SU-DHL-6 (cell line): ENCODE data around the gene ZGRF1.

Source experiments
- H2AFZ ChIP-seq: fragments of 200-600 bp; sonication (generic); 2 replicates; pipeline ENCODE4 v1.6.1; 2014; ENCODE audit warnings: low read depth, mild to moderate bottlenecking, moderate library complexity, mixed read lengths, antibody characterized with exemption, low read length; ENCODE audit not compliant: severe bottlenecking
- H3F3A ChIP-seq: fragments of 200-600 bp; shearing (Covaris generic); 2 replicates; pipeline ENCODE4 v1.6.0; 2016; ENCODE audit warnings: antibody characterized with exemption, mild to moderate bottlenecking; ENCODE audit not compliant: insufficient read depth
- H3K27ac ChIP-seq: fragments of 200-600 bp; sonication (generic); 2 replicates; pipeline ENCODE4 v1.5.1; 2016; ENCODE audit warnings: low read depth, mild to moderate bottlenecking, low read length, moderate library complexity, mixed read lengths
- H3K27me3 ChIP-seq: fragments of 200-600 bp; sonication (generic), shearing (Covaris generic); 2 replicates; pipeline ENCODE4 v1.6.0; 2014; ENCODE audit warnings: mild to moderate bottlenecking, low read length
- H3K36me3 ChIP-seq: fragments of 200-600 bp; sonication (generic); 2 replicates; pipeline ENCODE4 v1.6.1; 2014; ENCODE audit warnings: mild to moderate bottlenecking, low read length, mixed read lengths
- H3K4me2 ChIP-seq: fragments of 300-600, 200-600 bp; shearing (Covaris generic), sonication (generic); 2 replicates; pipeline ENCODE4 v1.6.0; 2014; ENCODE audit warnings: low read length, low read depth, mild to moderate bottlenecking; ENCODE audit not compliant: poor library complexity, severe bottlenecking
- H3K4me3 ChIP-seq: fragments of 200-600 bp; sonication (generic); 2 replicates; pipeline ENCODE4 v1.5.1; 2014; ENCODE audit warnings: antibody characterized with exemption, low read length, mild to moderate bottlenecking, mixed read lengths; ENCODE audit not compliant: insufficient read depth, poor library complexity, severe bottlenecking
- H3K79me2 ChIP-seq: fragments of 200-600 bp; sonication (generic); 2 replicates; pipeline ENCODE4 v1.6.1; 2014; ENCODE audit warnings: mild to moderate bottlenecking, low read length, moderate library complexity; ENCODE audit not compliant: insufficient read depth
- H3K9ac ChIP-seq: fragments of 200-600 bp; sonication (generic); 2 replicates; pipeline ENCODE4 v1.7.0; 2014; ENCODE audit warnings: mild to moderate bottlenecking, low read length
- H3K9me2 ChIP-seq: fragments of 200-600 bp; sonication (generic); replicated peaks from 2 replicates; pipeline ENCODE4 v1.6.1; 2014; ENCODE audit warnings: low read length; ENCODE audit not compliant: insufficient read depth
- H3K9me3 ChIP-seq: fragments of 200-600 bp; sonication (generic); 2 replicates; pipeline ENCODE4 v1.6.1; 2014; ENCODE audit warnings: low read length, mixed read lengths; ENCODE audit not compliant: insufficient read depth
- H4K20me1 ChIP-seq: fragments of 200-600 bp; sonication (generic); 2 replicates; pipeline ENCODE4 v1.6.1; 2014; ENCODE audit warnings: low read depth, mild to moderate bottlenecking, antibody characterized with exemption, low read length, moderate library complexity, mixed read lengths
- CTCF ChIP-seq: fragments of 200-600 bp; sonication (generic); IDR thresholded peaks from one replicate; pipeline ENCODE4 v1.5.1; 2017; ENCODE audit warnings: antibody characterized with exemption, mild to moderate bottlenecking, low read length, moderate library complexity; ENCODE audit not compliant: insufficient read depth, poor library complexity, severe bottlenecking
- EZH2phosphoT487 ChIP-seq: fragments of 200-600 bp; sonication (generic), shearing (Covaris generic); conservative IDR thresholded peaks from 2 replicates; pipeline ENCODE4 v1.6.1; 2018; ENCODE audit warnings: mild to moderate bottlenecking, antibody characterized with exemption, low read length, moderate library complexity, mixed read lengths

The ZGRF1 gene

GRCh38 chr4:112511093-112511802, 125.5 kb downstream of the ZGRF1 start:
- Histone ChIP-seq H3K9me2 (no peaks in the 10 kb centered on the region), H3K9me3 (no peaks in the 10 kb centered on the region), H3K27me3 (no peaks in the 10 kb centered on the region), H3K4me3 (no peak overlapping the region), H3K27ac (no peak overlapping the region), H3K9ac (no peak overlapping the region), H4K20me1 (no peaks in the 10 kb centered on the region), H3K36me3 (no peaks in the 10 kb centered on the region), H2AFZ (no peak overlapping the region), H3K4me2 (no peak overlapping the region), H3K79me2 (no peaks in the 10 kb centered on the region), H3F3A (no peaks in the 10 kb centered on the region)
- TF ChIP-seq EZH2phosphoT487 (no peak), CTCF (no peak)

- Histone ChIP-seq H2AFZ (no peak overlapping the region), H3K27ac (no peak overlapping the region), H3K27me3 (no peaks in the 10 kb centered on the region), H3K9me2 (no peaks in the 10 kb centered on the region), H4K20me1 (no peaks in the 10 kb centered on the region), H3K4me2 (no peak overlapping the region), H3K36me3 (no peaks in the 10 kb centered on the region), H3F3A (no peaks in the 10 kb centered on the region), H3K9me3 (no peaks in the 10 kb centered on the region), H3K4me3 (no peak overlapping the region), H3K9ac (no peak overlapping the region), H3K79me2 (no peaks in the 10 kb centered on the region)
- TF ChIP-seq CTCF: no peak
- TF ChIP-seq EZH2phosphoT487: no peak
Measured at GRCh38 chr4:112510291-112511092, 126.2 kb downstream of the ZGRF1 start.

GRCh38 chr4:112509243-112510141, 127.2 kb downstream of the ZGRF1 start:
- H3K27me3 ChIP-seq: no peaks in the 10 kb centered on the region
- H3K9me2 ChIP-seq: no peaks in the 10 kb centered on the region
- H3K4me2 ChIP-seq: no peak overlapping the region

More at GRCh38 chr4:112509243-112510141, 127.2 kb downstream of the ZGRF1 start:
- Histone ChIP-seq H3K36me3 (no peaks in the 10 kb centered on the region), H3K9ac (no peak overlapping the region), H3K9me3 (no peaks in the 10 kb centered on the region), H2AFZ (no peak overlapping the region), H4K20me1 (no peaks in the 10 kb centered on the region), H3K79me2 (no peaks in the 10 kb centered on the region), H3K4me3 (no peak overlapping the region), H3K27ac (no peak overlapping the region), H3F3A (no peaks in the 10 kb centered on the region)
- no peak for TF ChIP-seq EZH2phosphoT487
- no peak for TF ChIP-seq CTCF
